Type B pancreatic cell (in vitro differentiated cells): Measurements from ENCODE around the gene DRC3. TPM values are rescaled to one million over a fixed set of nuclear protein-coding genes. Genes with fewer than 3 reads are reported as not detected.
"Not testable (repeated sequence)": the region's sequence is repeated elsewhere in the genome, so short reads cannot be mapped to it uniquely, and the experiment has no call there.

Source experiments
- DNase-seq: peaks from one replicate; pipeline ENCODE4 v3.0.0; 2021; ENCODE audit warnings: mixed read lengths; ENCODE audit not compliant: unreplicated experiment; ENCODE audit errors: extremely low spot score
- H3K27ac Mint-ChIP-seq: 2 replicates; pipeline ENCODE4 v1.8.0; 2021; ENCODE audit warnings: mild to moderate bottlenecking, mixed read lengths
- H3K27me3 Mint-ChIP-seq: 2 replicates; pipeline ENCODE4 v1.8.0; 2021; ENCODE audit warnings: mixed read lengths
- H3K36me3 Mint-ChIP-seq: 2 replicates; pipeline ENCODE4 v1.8.0; 2021; ENCODE audit warnings: mixed read lengths
- H3K4me1 Mint-ChIP-seq: one replicate; pipeline ENCODE4 v1.8.0; 2021; ENCODE audit warnings: mixed read lengths; ENCODE audit not compliant: unreplicated experiment
- H3K4me3 Mint-ChIP-seq: 2 replicates; pipeline ENCODE4 v1.8.0; 2021; ENCODE audit warnings: mild to moderate bottlenecking, mixed read lengths
- H3K9me3 Mint-ChIP-seq: 2 replicates; pipeline ENCODE4 v1.8.0; 2021; ENCODE audit warnings: mixed read lengths
- total RNA-seq: library from RNA; stranded (reverse); gene quantifications from 2 replicates; pipeline ENCODE4 v1.2.1, GENCODE V29; 2021; ENCODE audit warnings: low replicate concordance
- TF ChIP-seq, protein P1 (sequence below): fragments of 200-600 bp; sonication (generic); conservative IDR thresholded peaks from 2 replicates; pipeline ENCODE4 v1.5.0; 2021; ENCODE audit warnings: antibody characterized with exemption, mild to moderate bottlenecking

Gene DRC3
- total RNA-seq, 1 donor from 2014 or later: 8.9 TPM

DNA sequence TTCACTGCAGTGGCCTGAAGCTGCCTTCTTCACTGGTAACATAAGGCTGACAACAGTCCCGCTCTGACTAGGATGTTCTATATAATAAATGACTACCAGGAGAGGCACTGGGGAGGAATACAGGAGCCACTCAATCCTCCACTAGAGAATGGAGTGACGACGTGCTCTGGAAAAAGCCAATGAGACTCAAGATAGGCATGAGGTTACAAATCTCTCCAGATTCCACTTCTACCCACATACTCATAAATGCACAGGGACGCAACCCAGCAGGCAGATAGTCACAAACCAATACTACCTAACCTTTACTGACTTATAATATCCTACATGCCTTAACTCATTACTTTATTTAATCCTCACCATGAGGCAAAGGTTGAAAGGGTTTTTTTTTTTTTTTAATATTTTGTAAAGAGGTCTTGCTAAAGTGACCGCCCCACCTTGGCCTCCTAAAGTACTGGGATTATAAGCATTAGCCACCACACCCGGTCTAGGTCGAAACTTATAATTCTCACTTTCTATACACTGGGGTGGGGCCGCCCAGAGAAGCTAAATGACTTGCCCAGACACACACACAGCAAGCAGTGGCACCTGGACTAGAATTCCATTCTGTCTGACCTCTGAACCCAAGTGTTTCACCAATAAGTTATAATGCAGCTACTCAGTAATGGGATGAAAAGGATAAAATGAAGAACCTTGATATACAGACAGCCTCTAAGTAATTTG is 34.1 kb upstream of the DRC3 start:
- no peaks in the 10 kb centered on the region for H3K36me3 Mint-ChIP-seq
- H3K4me1 Mint-ChIP-seq: peaks cover 83% of the 10 kb centered on the region

DNA sequence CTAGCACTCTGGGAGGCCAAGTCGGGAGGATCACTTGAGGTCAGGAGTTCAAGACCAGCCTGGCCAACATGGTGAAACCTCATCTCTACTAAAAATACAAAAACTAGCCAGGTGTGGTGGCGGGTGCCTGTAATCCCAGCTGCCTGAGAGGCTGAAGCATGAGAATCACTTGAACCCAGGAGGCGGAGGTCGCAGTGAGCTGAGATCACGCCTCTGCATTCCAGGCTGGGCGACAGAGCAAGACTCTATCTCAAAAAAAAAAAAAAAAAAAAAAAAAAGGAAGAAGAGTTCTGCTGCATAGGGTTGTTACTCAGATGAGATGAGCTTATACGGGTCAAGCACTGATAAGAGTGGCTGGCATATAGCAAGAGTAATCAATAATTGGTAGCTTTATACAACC is 32.7 kb upstream of the DRC3 start:
- H3K27ac Mint-ChIP-seq: peak overlapping the region; percentile 78
- not testable (repeated sequence) for H3K9me3 Mint-ChIP-seq, H3K36me3 Mint-ChIP-seq, DNase-seq, H3K27me3 Mint-ChIP-seq
- peak overlapping the region; percentile 55 for H3K4me3 Mint-ChIP-seq
- peaks cover 87% of the 10 kb centered on the region for H3K4me1 Mint-ChIP-seq

More for the DNA sequence above, 34.1 kb upstream of the DRC3 start:
- H3K4me3 Mint-ChIP-seq: peak overlapping the region; percentile 13
- no peaks in the 10 kb centered on the region for H3K9me3 Mint-ChIP-seq
- TF ChIP-seq, protein P1, sequence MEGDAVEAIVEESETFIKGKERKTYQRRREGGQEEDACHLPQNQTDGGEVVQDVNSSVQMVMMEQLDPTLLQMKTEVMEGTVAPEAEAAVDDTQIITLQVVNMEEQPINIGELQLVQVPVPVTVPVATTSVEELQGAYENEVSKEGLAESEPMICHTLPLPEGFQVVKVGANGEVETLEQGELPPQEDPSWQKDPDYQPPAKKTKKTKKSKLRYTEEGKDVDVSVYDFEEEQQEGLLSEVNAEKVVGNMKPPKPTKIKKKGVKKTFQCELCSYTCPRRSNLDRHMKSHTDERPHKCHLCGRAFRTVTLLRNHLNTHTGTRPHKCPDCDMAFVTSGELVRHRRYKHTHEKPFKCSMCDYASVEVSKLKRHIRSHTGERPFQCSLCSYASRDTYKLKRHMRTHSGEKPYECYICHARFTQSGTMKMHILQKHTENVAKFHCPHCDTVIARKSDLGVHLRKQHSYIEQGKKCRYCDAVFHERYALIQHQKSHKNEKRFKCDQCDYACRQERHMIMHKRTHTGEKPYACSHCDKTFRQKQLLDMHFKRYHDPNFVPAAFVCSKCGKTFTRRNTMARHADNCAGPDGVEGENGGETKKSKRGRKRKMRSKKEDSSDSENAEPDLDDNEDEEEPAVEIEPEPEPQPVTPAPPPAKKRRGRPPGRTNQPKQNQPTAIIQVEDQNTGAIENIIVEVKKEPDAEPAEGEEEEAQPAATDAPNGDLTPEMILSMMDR: no peak
- no peak for DNase-seq
- no peaks in the 10 kb centered on the region for H3K27me3 Mint-ChIP-seq
- H3K27ac Mint-ChIP-seq: peak overlapping the region; percentile 84

DNA sequence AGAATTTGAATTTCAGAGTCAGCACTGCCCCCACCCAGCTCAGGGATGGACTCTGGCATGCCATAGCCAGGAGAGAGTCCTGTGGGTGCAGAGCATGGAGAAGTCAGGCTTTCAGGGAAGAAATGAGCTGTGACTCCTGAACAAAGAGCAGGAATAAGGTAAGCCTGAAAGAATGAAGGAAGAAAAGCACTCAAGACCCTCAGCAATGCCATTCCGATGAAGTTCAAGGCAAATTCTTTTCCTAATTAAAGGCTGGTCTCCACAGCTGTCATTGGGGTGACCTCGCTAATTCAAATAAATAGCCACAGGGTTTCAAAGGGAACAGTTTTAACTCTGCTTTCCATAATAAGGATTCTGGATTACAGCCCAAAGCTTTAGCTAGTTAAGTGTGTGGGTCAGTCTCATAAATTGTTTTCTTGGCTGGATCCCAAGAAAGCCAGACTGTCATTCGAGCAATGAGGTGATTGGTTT is 32.2 kb upstream of the DRC3 start:
- no peaks in the 10 kb centered on the region for H3K27me3 Mint-ChIP-seq
- peaks cover 87% of the 10 kb centered on the region for H3K4me1 Mint-ChIP-seq
- DNase-seq: no peak
- peak overlapping the region; percentile 55 for H3K4me3 Mint-ChIP-seq
- peak overlapping the region; percentile 78 for H3K27ac Mint-ChIP-seq
- H3K36me3 Mint-ChIP-seq: no peaks in the 10 kb centered on the region
- no peaks in the 10 kb centered on the region for H3K9me3 Mint-ChIP-seq
- TF ChIP-seq, protein P1: no peak

DNA sequence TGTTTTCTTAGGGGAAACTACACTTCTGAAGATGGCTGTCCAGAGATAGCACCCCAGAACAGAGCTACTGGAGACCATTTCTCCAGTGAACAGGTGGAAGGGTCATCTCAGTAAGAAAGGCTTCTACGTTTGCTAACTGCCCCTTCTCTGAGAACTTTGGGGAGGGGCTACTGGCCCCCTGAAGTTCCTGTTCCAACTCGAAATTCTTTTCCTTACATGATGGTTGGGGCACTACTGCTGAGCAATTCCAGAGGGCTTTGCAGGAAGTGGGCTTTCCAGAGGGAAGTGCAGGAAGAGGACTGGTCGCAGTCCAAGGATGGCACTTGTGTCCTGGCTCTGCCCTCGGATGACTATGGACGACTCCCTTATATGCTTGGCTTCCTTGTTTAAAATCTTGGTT is 31.6 kb upstream of the DRC3 start:
- Mint-ChIP-seq H3K4me3 (peak overlapping the region; percentile 21), H3K9me3 (no peaks in the 10 kb centered on the region), H3K4me1 (peaks cover 84% of the 10 kb centered on the region), H3K27ac (peak overlapping the region; percentile 78), H3K27me3 (no peaks in the 10 kb centered on the region), H3K36me3 (no peaks in the 10 kb centered on the region)
- no peak for DNase-seq
- TF ChIP-seq, protein P1: no peak

DNA sequence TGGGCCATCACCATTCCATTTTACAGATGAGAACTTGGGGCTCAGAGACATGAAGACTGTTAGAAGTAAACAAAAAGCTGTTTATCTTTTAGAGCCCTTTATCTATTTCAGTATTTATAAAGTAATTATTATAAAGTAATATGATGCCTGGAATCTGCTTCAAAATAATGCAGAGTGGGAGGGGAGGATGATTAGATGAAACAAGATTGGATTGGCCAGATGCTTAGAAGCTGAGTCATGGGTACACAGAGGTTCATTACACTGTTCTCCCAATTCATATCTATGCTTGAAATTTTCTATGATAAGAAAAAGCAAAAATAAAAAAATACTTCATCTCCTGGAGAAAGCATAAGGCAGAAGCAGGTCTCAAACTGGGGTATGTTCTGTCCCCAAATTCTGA is 29.8 kb upstream of the DRC3 start:
- Mint-ChIP-seq H3K4me3 (peak overlapping the region; percentile 50), H3K27ac (peak overlapping the region; percentile 65)
- TF ChIP-seq, protein P1: no peak

DNA sequence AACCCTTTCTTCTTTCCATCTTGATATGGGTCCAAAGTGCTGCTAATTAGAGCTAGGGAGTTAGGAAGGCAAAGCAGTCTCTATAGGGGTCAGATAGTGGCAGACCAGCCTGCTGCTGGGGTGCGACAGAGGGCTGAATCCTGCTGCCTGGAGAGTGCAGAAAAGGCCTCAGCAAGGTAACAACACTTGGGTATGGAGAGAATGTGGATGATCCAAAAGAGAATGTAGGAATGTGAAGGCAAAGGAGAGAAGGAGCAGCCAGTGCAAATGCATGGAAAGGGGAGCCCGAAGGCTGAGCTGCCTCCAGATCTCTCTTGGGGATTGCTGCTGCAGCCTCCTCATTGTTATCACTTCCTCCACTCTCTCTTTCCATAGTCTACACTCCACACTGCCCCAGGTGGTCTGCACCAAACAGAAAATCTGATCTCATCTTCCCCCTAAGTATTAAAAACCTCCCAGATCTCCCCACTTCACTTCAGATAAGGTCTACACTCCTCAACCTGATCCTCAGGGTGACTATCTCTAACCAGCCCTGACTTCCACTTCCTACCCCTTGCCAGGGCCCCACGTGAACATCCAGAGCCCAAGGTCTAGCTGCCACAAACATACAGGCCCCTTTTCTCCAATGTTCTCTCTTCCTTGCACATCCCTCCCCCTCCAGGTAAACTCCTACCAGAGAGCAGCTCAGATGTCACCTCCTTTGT is 29.2 kb upstream of the DRC3 start:
- H3K27ac Mint-ChIP-seq: peak overlapping the region; percentile 62
- TF ChIP-seq, protein P1: no peak
- no peak for DNase-seq
- peak overlapping the region; percentile 50 for H3K4me3 Mint-ChIP-seq
- H3K36me3 Mint-ChIP-seq: no peaks in the 10 kb centered on the region
- H3K9me3 Mint-ChIP-seq: no peaks in the 10 kb centered on the region
- peaks cover 75% of the 10 kb centered on the region for H3K4me1 Mint-ChIP-seq
- H3K27me3 Mint-ChIP-seq: no peaks in the 10 kb centered on the region

More for the DNA sequence above, 29.8 kb upstream of the DRC3 start:
- Mint-ChIP-seq H3K27me3 (no peaks in the 10 kb centered on the region), H3K4me1 (peaks cover 80% of the 10 kb centered on the region), H3K9me3 (no peaks in the 10 kb centered on the region), H3K36me3 (no peaks in the 10 kb centered on the region)
- no peak for DNase-seq
